H9 (cell line): ENCODE data around the gene CYFIP1. TPM values are rescaled to one million over a fixed set of nuclear protein-coding genes. Genes with fewer than 3 reads are reported as not detected.

Source experiments
- DNase-seq: peaks from one replicate; pipeline ENCODE4 v3.0.0-alpha.2; 2017
- H2AFZ ChIP-seq: one replicate; pipeline ENCODE4 v1.6.1; 2013; ENCODE audit warnings: mild to moderate bottlenecking, low read length, control low read depth, moderate library complexity
- H2AK5ac ChIP-seq: 2 replicates; pipeline ENCODE4 v1.6.1; 2013; ENCODE audit warnings: low read length, control low read depth, mixed read lengths; ENCODE audit not compliant: insufficient read length
- H2BK120ac ChIP-seq: one replicate; pipeline ENCODE4 v1.6.1; 2013; ENCODE audit warnings: low read depth, mild to moderate bottlenecking, low read length, control low read depth, inconsistent platforms; ENCODE audit not compliant: poor library complexity, severe bottlenecking
- H2BK12ac ChIP-seq: 2 replicates; pipeline ENCODE4 v1.6.1; 2013; ENCODE audit warnings: low read length, control low read depth, mixed read lengths, low read depth; ENCODE audit not compliant: insufficient read length
- H2BK15ac ChIP-seq: 2 replicates; pipeline ENCODE4 v1.6.1; 2013; ENCODE audit warnings: low read depth, low read length, control low read depth
- H2BK20ac ChIP-seq: one replicate; pipeline ENCODE4 v1.6.1; 2013; ENCODE audit warnings: low read depth, mild to moderate bottlenecking, low read length, control low read depth, inconsistent platforms; ENCODE audit not compliant: poor library complexity, severe bottlenecking
- H2BK5ac ChIP-seq: 2 replicates; pipeline ENCODE4 v1.6.1; 2013; ENCODE audit warnings: low read length, control low read depth, mixed read lengths; ENCODE audit not compliant: insufficient read length
- H3K14ac ChIP-seq: 2 replicates; pipeline ENCODE4 v1.6.1; 2013; ENCODE audit warnings: low read length, control low read depth; ENCODE audit not compliant: insufficient read depth
- H3K18ac ChIP-seq: 2 replicates; pipeline ENCODE4 v1.6.1; 2013; ENCODE audit warnings: low read depth, mild to moderate bottlenecking, mixed read lengths, low read length, control low read depth; ENCODE audit not compliant: insufficient read length
- H3K23ac ChIP-seq: 2 replicates; pipeline ENCODE4 v1.6.1; 2013; ENCODE audit warnings: low read length, control low read depth, mixed read lengths, low read depth; ENCODE audit not compliant: insufficient read length
- H3K23me2 ChIP-seq: 2 replicates; pipeline ENCODE4 v1.6.1; 2013; ENCODE audit warnings: low read depth, mild to moderate bottlenecking, mixed read lengths, low read length, control low read depth; ENCODE audit not compliant: insufficient read length, poor library complexity, severe bottlenecking
- H3K27ac ChIP-seq: 2 replicates; pipeline ENCODE4 v1.5.1; 2013; ENCODE audit warnings: low read length, control low read depth, mixed read lengths, low read depth; ENCODE audit not compliant: insufficient read length
- H3K27me3 ChIP-seq: 2 replicates; pipeline ENCODE4 v1.6.1; 2013; ENCODE audit warnings: low read length, control low read depth, inconsistent platforms; ENCODE audit not compliant: insufficient read depth
- H3K4ac ChIP-seq: 2 replicates; pipeline ENCODE4 v1.6.1; 2013; ENCODE audit warnings: low read depth, mild to moderate bottlenecking, control low read depth, inconsistent platforms, low read length, moderate library complexity
- H3K4me1 ChIP-seq: 2 replicates; pipeline ENCODE4 v1.6.1; 2013; ENCODE audit warnings: low read length, control low read depth, inconsistent platforms; ENCODE audit not compliant: insufficient read depth
- H3K4me2 ChIP-seq: 2 replicates; pipeline ENCODE4 v1.6.1; 2013; ENCODE audit warnings: low read length, control low read depth, mixed read lengths; ENCODE audit not compliant: insufficient read length, insufficient read depth
- H3K56ac ChIP-seq: 2 replicates; pipeline ENCODE4 v1.6.1; 2013; ENCODE audit warnings: low read depth, mild to moderate bottlenecking, mixed read lengths, low read length, control low read depth; ENCODE audit not compliant: insufficient read length
- H3K79me1 ChIP-seq: 2 replicates; pipeline ENCODE4 v1.6.1; 2013; ENCODE audit warnings: low read depth, mild to moderate bottlenecking, moderate library complexity, low read length, control low read depth, inconsistent platforms; ENCODE audit not compliant: insufficient read depth, poor library complexity, severe bottlenecking
- H3K79me2 ChIP-seq: 2 replicates; pipeline ENCODE4 v1.6.1; 2013; ENCODE audit warnings: low read length, control low read depth, inconsistent platforms; ENCODE audit not compliant: insufficient read depth
- H3K9ac ChIP-seq: 2 replicates; pipeline ENCODE4 v1.6.1; 2013; ENCODE audit warnings: low read length, control low read depth, mixed read lengths; ENCODE audit not compliant: insufficient read length; ENCODE audit errors: extremely low read depth
- H3K9me3 ChIP-seq: one replicate; pipeline ENCODE4 v1.6.1; 2013; ENCODE audit warnings: low read depth, low read length, inconsistent platforms; ENCODE audit not compliant: control insufficient read depth
- H3T11ph ChIP-seq: one replicate; pipeline ENCODE4 v1.6.1; 2013; ENCODE audit warnings: mild to moderate bottlenecking, low read length, control low read depth, inconsistent platforms
- H4K20me1 ChIP-seq: one replicate; pipeline ENCODE4 v1.6.1; 2013; ENCODE audit not compliant: control insufficient read depth, insufficient read length, insufficient read depth
- H4K5ac ChIP-seq: 2 replicates; pipeline ENCODE4 v1.6.1; 2013; ENCODE audit warnings: low read depth, mild to moderate bottlenecking, mixed read lengths, low read length, control low read depth; ENCODE audit not compliant: insufficient read length
- H4K8ac ChIP-seq: replicated peaks from 2 replicates; pipeline ENCODE4 v1.6.1; 2013; ENCODE audit warnings: low read length, control low read depth, mixed read lengths, low read depth; ENCODE audit not compliant: insufficient read length
- H4K91ac ChIP-seq: 2 replicates; pipeline ENCODE4 v1.6.1; 2013; ENCODE audit warnings: low read depth, mild to moderate bottlenecking, moderate library complexity, mixed read lengths, low read length, control low read depth; ENCODE audit not compliant: insufficient read length
- H3K27ac Mint-ChIP-seq, 3 experiments: 2 replicates in 2 of 3; 3 replicates in 1 of 3; pipeline ENCODE4 v1.8.0; 2020 to 2021; ENCODE audit warnings: mixed read lengths in 3 of 3, mild to moderate bottlenecking in 1 of 3, moderate library complexity in 1 of 3
- H3K27me3 Mint-ChIP-seq: 2 replicates; pipeline ENCODE4 v1.8.0; 2021; ENCODE audit warnings: low read depth, mild to moderate bottlenecking, moderate library complexity, mixed read lengths
- H3K36me3 Mint-ChIP-seq, 3 experiments: 2 replicates in 2 of 3; 3 replicates in 1 of 3; pipeline ENCODE4 v1.8.0; 2020 to 2021; ENCODE audit warnings: low read depth in 3 of 3, mixed read lengths in 3 of 3; ENCODE audit not compliant: insufficient read depth in 1 of 3
- H3K4me1 Mint-ChIP-seq, 2 experiments: 2 replicates each; pipeline ENCODE4 v1.8.0; 2020; ENCODE audit warnings: mixed read lengths in 2 of 2
- H3K4me3 Mint-ChIP-seq, 2 experiments: 2 replicates in 1 of 2; 3 replicates in 1 of 2; pipeline ENCODE4 v1.8.0; 2020 to 2021; ENCODE audit warnings: mild to moderate bottlenecking in 2 of 2, mixed read lengths in 2 of 2, moderate library complexity in 1 of 2
- H3K9me3 Mint-ChIP-seq, 2 experiments: 2 replicates in 1 of 2; 3 replicates in 1 of 2; pipeline ENCODE4 v1.8.0; 2020; ENCODE audit warnings: mild to moderate bottlenecking in 2 of 2, mixed read lengths in 2 of 2, moderate library complexity in 1 of 2
- WGBS: extraction: QIAGEN DNeasy Blood & Tissue Kit; methylation state at CpG from one replicate; pipeline ENCODE4 v1.1.7; 2013; ENCODE audit warnings: missing lambda C conversion rate, low lambda C conversion rate, mixed read lengths; ENCODE audit not compliant: insufficient read length; ENCODE audit errors: extremely low coverage; 5-methylcytosine and 5-hydroxymethylcytosine counted together
- total RNA-seq: library from RNA; stranded (reverse); gene quantifications from 2 replicates; pipeline ENCODE4 v1.2.1, GENCODE V29; 2021
- TF ChIP-seq, protein P1 (sequence below): fragments of 200-600 bp; sonication (generic); conservative IDR thresholded peaks from 3 replicates; pipeline ENCODE4 v1.8.0; 2021; ENCODE audit warnings: antibody characterized with exemption, mild to moderate bottlenecking

CYFIP1 gene
- total RNA-seq, 1 experiment from 2014 or later = 71.2 TPM

DNA sequence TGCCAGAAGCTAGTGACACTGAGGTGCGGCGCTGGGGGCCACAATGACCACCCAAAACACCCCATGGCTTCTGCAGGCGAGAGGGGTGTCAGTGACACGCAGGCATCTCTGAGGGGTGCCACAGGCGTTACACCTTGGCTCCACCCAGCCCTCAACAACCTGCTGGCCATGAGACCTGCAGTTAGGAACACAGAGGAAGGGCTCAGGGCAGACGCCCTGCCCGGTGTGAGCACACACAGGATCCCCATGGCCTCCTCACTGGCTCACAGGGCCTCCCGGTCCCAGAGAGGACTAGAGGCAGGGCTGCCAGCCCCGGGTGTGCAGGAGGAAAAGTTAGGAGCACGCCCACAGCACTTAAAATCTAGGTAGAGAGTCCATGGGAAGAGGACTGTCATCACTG is 35.1 kb downstream of the CYFIP1 start:
- H4K5ac ChIP-seq = no peak overlapping the region
- TF ChIP-seq, protein P1, sequence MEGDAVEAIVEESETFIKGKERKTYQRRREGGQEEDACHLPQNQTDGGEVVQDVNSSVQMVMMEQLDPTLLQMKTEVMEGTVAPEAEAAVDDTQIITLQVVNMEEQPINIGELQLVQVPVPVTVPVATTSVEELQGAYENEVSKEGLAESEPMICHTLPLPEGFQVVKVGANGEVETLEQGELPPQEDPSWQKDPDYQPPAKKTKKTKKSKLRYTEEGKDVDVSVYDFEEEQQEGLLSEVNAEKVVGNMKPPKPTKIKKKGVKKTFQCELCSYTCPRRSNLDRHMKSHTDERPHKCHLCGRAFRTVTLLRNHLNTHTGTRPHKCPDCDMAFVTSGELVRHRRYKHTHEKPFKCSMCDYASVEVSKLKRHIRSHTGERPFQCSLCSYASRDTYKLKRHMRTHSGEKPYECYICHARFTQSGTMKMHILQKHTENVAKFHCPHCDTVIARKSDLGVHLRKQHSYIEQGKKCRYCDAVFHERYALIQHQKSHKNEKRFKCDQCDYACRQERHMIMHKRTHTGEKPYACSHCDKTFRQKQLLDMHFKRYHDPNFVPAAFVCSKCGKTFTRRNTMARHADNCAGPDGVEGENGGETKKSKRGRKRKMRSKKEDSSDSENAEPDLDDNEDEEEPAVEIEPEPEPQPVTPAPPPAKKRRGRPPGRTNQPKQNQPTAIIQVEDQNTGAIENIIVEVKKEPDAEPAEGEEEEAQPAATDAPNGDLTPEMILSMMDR = no peak
- H3K9ac ChIP-seq = no peak overlapping the region
- H3K18ac ChIP-seq = no peak overlapping the region
- WGBS = no CpG with 5 or more reads among the region's 10 CpGs
- no peaks in the 10 kb centered on the region for H3K27me3 ChIP-seq
- no peaks in the 10 kb centered on the region; the same call in 1 of the 2 replicates for H3K4me1 ChIP-seq
- H3K27ac Mint-ChIP-seq = no peak overlapping the region
- no peak overlapping the region for H2BK15ac ChIP-seq
- H3K23ac ChIP-seq = no peak overlapping the region
- no peak overlapping the region for H3K14ac ChIP-seq
- H3K4ac ChIP-seq = no peak overlapping the region
- H3K9me3 ChIP-seq = no peaks in the 10 kb centered on the region
- H2AFZ ChIP-seq = no peak overlapping the region
- H3K23me2 ChIP-seq = no peaks in the 10 kb centered on the region
- H2BK12ac ChIP-seq = no peak overlapping the region
- H3K27me3 Mint-ChIP-seq = peaks cover 8% of the 10 kb centered on the region
- no peak overlapping the region for H4K91ac ChIP-seq
- H3K4me2 ChIP-seq = no peak overlapping the region
- H3K56ac ChIP-seq = no peak overlapping the region
- H2BK5ac ChIP-seq = no peak overlapping the region
- no peak overlapping the region for H3K27ac ChIP-seq
- H3K4me3 Mint-ChIP-seq = no peak overlapping the region
- no peak overlapping the region for H2BK20ac ChIP-seq
- no peak overlapping the region for H4K8ac ChIP-seq
- no peaks in the 10 kb centered on the region for H3K79me2 ChIP-seq
- DNase-seq = no peak
- H3K79me1 ChIP-seq = no peaks in the 10 kb centered on the region
- H3T11ph ChIP-seq = no peak overlapping the region
- no peaks in the 10 kb centered on the region for H3K9me3 Mint-ChIP-seq
- H4K20me1 ChIP-seq = no peaks in the 10 kb centered on the region
- H2AK5ac ChIP-seq = no peak overlapping the region
- H3K36me3 Mint-ChIP-seq = peaks cover 11 to 25% (median 16%) of the 10 kb centered on the region in 3 experiments; a peak in 6 of 7 replicates
- H3K4me1 Mint-ChIP-seq = peaks cover 18 to 19% of the 10 kb centered on the region in 2 experiments
- H2BK120ac ChIP-seq = no peak overlapping the region
